Measurements from ENCODE around the gene FARP2.

The FARP2 gene

GRCh38 chr2:241532733-241533601, 176.9 kb downstream of the FARP2 start:
- no peak for DNase-seq (ENCODE audit: low read depth)

- DNase-seq (ENCODE audit: low read depth), result no peak
Measured at GRCh38 chr2:241534293-241534692, 178.2 kb downstream of the FARP2 start.

GRCh38 chr2:241534701-241535375, 178.8 kb downstream of the FARP2 start:
- DNase-seq (ENCODE audit: low read depth), result no peak

GRCh38 chr2:241535871-241536655, 180.0 kb downstream of the FARP2 start:
- DNase-seq (ENCODE audit: low read depth), result no peak

- DNase-seq (ENCODE audit: low read depth), result no peak
Measured at GRCh38 chr2:241538838-241539615, 182.9 kb downstream of the FARP2 start.

GRCh38 chr2:241539616-241540374, 183.7 kb downstream of the FARP2 start:
- no peak for DNase-seq (ENCODE audit: low read depth)

GRCh38 chr2:241540401-241540770, 184.3 kb downstream of the FARP2 start:
- DNase-seq (ENCODE audit: low read depth), result no peak

- no peak for DNase-seq (ENCODE audit: low read depth)
Measured at GRCh38 chr2:241540771-241541561, 184.9 kb downstream of the FARP2 start.

GRCh38 chr2:241541564-241542277, 185.6 kb downstream of the FARP2 start:
- no peak for DNase-seq (ENCODE audit: low read depth)

GRCh38 chr2:241542278-241542605, 186.2 kb downstream of the FARP2 start:
- no peak for DNase-seq (ENCODE audit: low read depth)
